ENCODE data around the gene EFEMP1.
"Not testable (repeated sequence)": the region's sequence is repeated elsewhere in the genome, so short reads cannot be mapped to it uniquely, and the experiment has no call there.

DNA sequence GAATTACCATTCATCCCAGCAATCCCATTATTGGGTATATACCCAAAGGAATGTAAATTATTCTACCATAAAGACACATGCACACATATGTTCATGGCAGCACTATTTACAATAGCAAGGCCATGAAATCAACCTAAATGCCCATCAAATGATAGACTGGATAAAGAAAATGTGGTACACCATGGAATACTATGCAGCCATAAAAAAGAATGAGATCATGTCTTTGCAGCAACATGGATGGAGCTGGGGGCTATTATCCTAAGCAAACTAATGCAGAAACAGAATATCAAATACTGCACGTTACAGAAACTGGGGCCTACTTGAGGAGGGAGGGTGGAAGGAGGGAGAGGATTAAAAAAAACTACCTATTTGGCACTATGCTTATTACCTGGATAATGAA lies 85.5 kb downstream of the EFEMP1 start:
- TF ChIP-seq, protein P1, sequence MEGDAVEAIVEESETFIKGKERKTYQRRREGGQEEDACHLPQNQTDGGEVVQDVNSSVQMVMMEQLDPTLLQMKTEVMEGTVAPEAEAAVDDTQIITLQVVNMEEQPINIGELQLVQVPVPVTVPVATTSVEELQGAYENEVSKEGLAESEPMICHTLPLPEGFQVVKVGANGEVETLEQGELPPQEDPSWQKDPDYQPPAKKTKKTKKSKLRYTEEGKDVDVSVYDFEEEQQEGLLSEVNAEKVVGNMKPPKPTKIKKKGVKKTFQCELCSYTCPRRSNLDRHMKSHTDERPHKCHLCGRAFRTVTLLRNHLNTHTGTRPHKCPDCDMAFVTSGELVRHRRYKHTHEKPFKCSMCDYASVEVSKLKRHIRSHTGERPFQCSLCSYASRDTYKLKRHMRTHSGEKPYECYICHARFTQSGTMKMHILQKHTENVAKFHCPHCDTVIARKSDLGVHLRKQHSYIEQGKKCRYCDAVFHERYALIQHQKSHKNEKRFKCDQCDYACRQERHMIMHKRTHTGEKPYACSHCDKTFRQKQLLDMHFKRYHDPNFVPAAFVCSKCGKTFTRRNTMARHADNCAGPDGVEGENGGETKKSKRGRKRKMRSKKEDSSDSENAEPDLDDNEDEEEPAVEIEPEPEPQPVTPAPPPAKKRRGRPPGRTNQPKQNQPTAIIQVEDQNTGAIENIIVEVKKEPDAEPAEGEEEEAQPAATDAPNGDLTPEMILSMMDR (IDR thresholded peaks at IDR 0.05 in 2 of 3, conservative IDR thresholded peaks at IDR 0.05 in 1 of 3; ENCODE audit: borderline replicate concordance in 1 of 3, insufficient read depth in 1 of 3, low read depth in 2 of 3, low read length in 2 of 3) = not testable (repeated sequence)
- TF ChIP-seq, protein P2, sequence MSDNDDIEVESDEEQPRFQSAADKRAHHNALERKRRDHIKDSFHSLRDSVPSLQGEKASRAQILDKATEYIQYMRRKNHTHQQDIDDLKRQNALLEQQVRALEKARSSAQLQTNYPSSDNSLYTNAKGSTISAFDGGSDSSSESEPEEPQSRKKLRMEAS (IDR thresholded peaks at IDR 0.05) = not testable (repeated sequence)
